ENCODE results near the gene MCMBP. TPM values are rescaled to one million over a fixed set of nuclear protein-coding genes. Genes with fewer than 3 reads are reported as not detected.

Gene MCMBP
- total RNA-seq, 1 experiment from 2014 or later = 148 TPM

DNA sequence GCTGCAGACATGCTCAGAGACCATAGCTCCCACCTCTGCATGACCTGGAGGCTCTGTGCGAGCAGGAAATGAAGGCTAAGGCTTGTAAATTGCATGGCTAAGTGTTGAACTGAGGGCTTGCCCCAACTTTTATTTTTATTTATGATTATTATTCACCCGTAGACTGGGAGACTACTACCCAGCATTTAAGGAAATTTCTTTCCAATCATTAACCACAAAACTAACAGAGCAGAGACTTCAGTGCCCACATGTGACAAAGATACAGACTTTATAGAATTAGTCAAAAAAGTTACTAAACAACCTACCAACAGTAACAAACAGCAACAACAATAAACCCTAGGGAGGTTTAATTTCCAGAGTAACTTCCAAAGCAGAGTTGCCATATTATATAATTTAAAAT is 39.7 kb downstream of the MCMBP start:
- ATAC-seq = no peak

GRCh38 chr10:119831656-119832055 is 41.0 kb downstream of the MCMBP start:
- H3K9ac ChIP-seq (ENCODE audit: low read length) = no peak overlapping the region
- ChIA-PET RAD21 (ENCODE audit: low non-redundant PET in 1 of 2, low total read pairs in 2 of 2, uncharacterized antibody in 2 of 2, unreplicated experiment in 2 of 2) (no interaction called here), POLR2A (no interaction called here), CTCF (no interaction called here)
- H3K4me1 ChIP-seq (ENCODE audit: control insufficient read depth in 1 of 2, insufficient read depth in 2 of 2, low read length in 2 of 2) = no peaks in the 10 kb centered on the region
- H3K4me2 ChIP-seq (ENCODE audit: low read length) = no peak overlapping the region
- DNase-seq (ENCODE audit: low read depth, low spot score) (no peak), ATAC-seq (no peak)
- H4K20me1 ChIP-seq (ENCODE audit: insufficient read depth) = peaks cover 5% of the 10 kb centered on the region; the same call in 1 of the 2 replicates
- TF ChIP-seq SP1 (IDR thresholded peaks at IDR 0.05; ENCODE audit: low read depth) = no peak
- TF ChIP-seq ATF3 (IDR thresholded peaks at IDR 0.05) = no peak
- no peak for TF ChIP-seq ZFX (IDR thresholded peaks at IDR 0.05)
- no peak for TF ChIP-seq FOSL1 (IDR thresholded peaks at IDR 0.05; ENCODE audit: low read depth)
- no peak overlapping the region for H3K4me3 ChIP-seq (replicated peaks in 1 of 2; ENCODE audit: low read depth in 1 of 2, low read length in 2 of 2)
- intact Hi-C loops (cut with micrococcal nuclease) = no loop called here
- H3K9me3 ChIP-seq (ENCODE audit: control insufficient read depth in 1 of 2, insufficient read depth in 1 of 2, low read depth in 1 of 2, low read length in 2 of 2) = no peaks in the 10 kb centered on the region
- peaks cover 80 to 87% of the 10 kb centered on the region in 2 experiments for H3K36me3 ChIP-seq (ENCODE audit: control insufficient read depth in 1 of 2, insufficient read depth in 2 of 2, low read length in 2 of 2)
- no peak overlapping the region for H2AFZ ChIP-seq (ENCODE audit: low read depth, low read length, poor library complexity, severe bottlenecking)
- H3K27me3 ChIP-seq (ENCODE audit: insufficient read depth, low read length) = no peaks in the 10 kb centered on the region
- no peak overlapping the region for H3K27ac ChIP-seq (ENCODE audit: low read depth, low read length)
- H3K9me2 ChIP-seq (ENCODE audit: insufficient read depth) = no peaks in the 10 kb centered on the region
- no TSS peak for BruUV-seq (replicated peaks)
- peaks cover 38% of the 10 kb centered on the region for H3K79me2 ChIP-seq (ENCODE audit: insufficient read depth, low read length)

More for the DNA sequence above, 39.7 kb downstream of the MCMBP start:
- ChIA-PET CTCF (no interaction called here), RAD21 (ENCODE audit: low non-redundant PET in 1 of 2, low total read pairs in 2 of 2, uncharacterized antibody in 2 of 2, unreplicated experiment in 2 of 2) (no interaction called here), POLR2A (no interaction called here)
- no peak for TF ChIP-seq EZH2phosphoT487 (IDR thresholded peaks at IDR 0.05; ENCODE audit: borderline replicate concordance)
- TF ChIP-seq RAD21 (IDR thresholded peaks at IDR 0.05; ENCODE audit: low read depth) = no peak
- no peaks in the 10 kb centered on the region for H3K4me1 ChIP-seq (ENCODE audit: control insufficient read depth in 1 of 2, insufficient read depth in 2 of 2, low read length in 2 of 2)
- no peak for DNase-seq (ENCODE audit: low read depth, low spot score)
- H3K4me3 ChIP-seq (replicated peaks in 1 of 2; ENCODE audit: low read depth in 1 of 2, low read length in 2 of 2) = no peak overlapping the region
- no peaks in the 10 kb centered on the region for H3K9me3 ChIP-seq (ENCODE audit: control insufficient read depth in 1 of 2, insufficient read depth in 1 of 2, low read depth in 1 of 2, low read length in 2 of 2)
- peaks cover 86% of the 10 kb centered on the region in 2 experiments for H3K36me3 ChIP-seq (ENCODE audit: control insufficient read depth in 1 of 2, insufficient read depth in 2 of 2, low read length in 2 of 2)
- no peak overlapping the region for H3K4me2 ChIP-seq (ENCODE audit: low read length)
- no peak overlapping the region for H2AFZ ChIP-seq (ENCODE audit: low read depth, low read length, poor library complexity, severe bottlenecking)
- intact Hi-C loops (cut with micrococcal nuclease) = no loop called here
- H4K20me1 ChIP-seq (ENCODE audit: insufficient read depth) = peaks cover 5% of the 10 kb centered on the region; the same call in 1 of the 2 replicates
- no peaks in the 10 kb centered on the region for H3K9me2 ChIP-seq (ENCODE audit: insufficient read depth)
- peaks cover 38% of the 10 kb centered on the region for H3K79me2 ChIP-seq (ENCODE audit: insufficient read depth, low read length)
- no TSS peak for BruUV-seq (replicated peaks)
- no peak overlapping the region for H3K9ac ChIP-seq (ENCODE audit: low read length)
- H3K27me3 ChIP-seq (ENCODE audit: insufficient read depth, low read length) = no peaks in the 10 kb centered on the region
- H3K27ac ChIP-seq (ENCODE audit: low read depth, low read length) = no peak overlapping the region
